ENCODE measurements around the gene STIL.
"Not testable (repeated sequence)": the region's sequence is repeated elsewhere in the genome, so short reads cannot be mapped to it uniquely, and the experiment has no call there.

The STIL gene

GRCh38 chr1:47313915-47314664 is at the start of gene STIL:
TSS of gene STIL (minus strand) at chr1:47314147. CDS start at chr1:47310319, 3,828 bp downstream.
- DNase-seq (ENCODE audit: low read depth in 2 of 2, low spot score in 1 of 2), result peak; percentile 93 to 94

- no peak for DNase-seq (ENCODE audit: low read depth in 2 of 2, low spot score in 1 of 2)
Observed at GRCh38 chr1:47362828-47363227, 48.9 kb upstream of the STIL start.

DNA sequence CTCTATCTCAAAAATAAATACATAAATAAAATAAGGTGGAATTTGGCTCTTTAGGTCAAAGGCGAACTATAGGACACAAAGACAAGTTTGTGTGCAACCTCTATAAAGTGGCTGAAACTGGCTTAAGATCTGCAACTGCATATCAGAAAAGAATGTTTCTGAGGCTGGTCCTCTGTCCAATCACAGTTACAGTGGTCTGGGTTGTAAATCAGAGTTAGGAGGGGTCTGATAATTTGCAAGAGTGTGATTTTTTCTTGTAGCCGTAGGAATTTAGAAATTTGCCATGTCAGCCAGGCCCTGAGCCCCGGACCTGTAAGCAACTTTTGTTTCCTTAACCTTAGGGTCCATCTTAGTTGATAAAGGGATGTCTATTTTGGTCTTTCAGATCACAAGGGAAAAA is 47.4 kb upstream of the STIL start:
- DNase-seq (ENCODE audit: low read depth in 2 of 2, low spot score in 1 of 2), result no peak

DNA sequence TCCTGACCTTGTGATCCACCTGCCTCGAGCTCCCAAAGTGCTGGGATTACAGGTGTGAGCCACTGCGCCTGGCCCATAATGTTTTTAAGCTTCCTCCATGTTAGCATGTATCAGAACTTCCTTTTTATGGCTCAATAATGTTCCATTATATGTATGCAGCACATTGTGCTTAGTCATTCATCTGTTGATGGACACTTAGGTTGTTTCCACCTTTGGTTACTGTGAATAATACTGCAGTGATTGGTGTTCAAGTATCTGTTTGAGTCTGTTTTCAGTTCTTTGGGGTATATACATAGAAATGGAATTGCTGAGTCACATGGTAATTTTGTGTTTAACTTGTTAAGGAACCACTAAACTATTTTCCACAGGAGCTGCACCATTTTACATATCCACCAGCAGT is 37.4 kb upstream of the STIL start:
- DNase-seq (ENCODE audit: low read depth in 2 of 2, low spot score in 1 of 2), result no peak

- DNase-seq (ENCODE audit: low read depth in 2 of 2, low spot score in 1 of 2), result no peak
Observed at GRCh38 chr1:47348246-47348645, 34.3 kb upstream of the STIL start.

DNA sequence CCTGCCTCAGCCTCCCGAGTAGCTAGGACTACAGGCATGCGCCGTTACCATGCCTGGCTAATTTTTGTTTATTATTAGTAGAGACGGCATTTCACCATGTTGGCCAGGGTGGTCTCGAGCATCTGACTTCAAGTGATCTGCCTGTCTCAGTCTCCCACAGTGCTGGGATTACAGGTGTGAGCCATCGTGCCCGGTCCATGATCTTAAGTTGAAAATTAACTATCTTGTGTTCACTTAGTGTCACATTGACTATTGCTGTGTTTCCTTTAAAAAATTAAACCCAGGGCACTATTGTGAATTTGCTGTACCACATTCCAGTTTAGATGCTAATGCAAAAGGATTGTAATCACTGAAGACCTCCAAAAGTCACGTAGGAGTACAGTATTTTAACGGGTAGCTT is 33.8 kb upstream of the STIL start:
- no peak for DNase-seq (ENCODE audit: low read depth in 2 of 2, low spot score in 1 of 2)

DNA sequence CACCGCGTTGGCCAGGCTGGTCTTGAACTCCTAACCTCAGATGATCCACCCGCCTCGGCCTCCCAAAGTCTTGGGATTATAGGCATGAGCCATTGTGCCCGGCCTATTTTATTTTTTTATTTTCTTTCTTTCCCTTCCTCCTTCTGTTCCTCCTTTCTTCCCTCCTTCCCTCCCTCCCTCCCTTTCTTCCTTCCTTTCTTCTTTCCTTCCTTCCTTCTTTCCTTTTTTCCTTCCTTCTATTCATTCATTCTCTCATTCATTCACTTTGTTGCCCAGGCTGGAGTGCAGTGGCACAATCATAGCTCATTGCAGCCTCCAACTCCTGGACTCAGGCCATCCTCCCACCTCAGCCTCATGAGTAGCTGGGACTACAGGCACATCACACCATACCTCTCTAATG is 33.0 kb upstream of the STIL start:
- DNase-seq (ENCODE audit: low read depth in 2 of 2, low spot score in 1 of 2), result not testable (repeated sequence)

DNA sequence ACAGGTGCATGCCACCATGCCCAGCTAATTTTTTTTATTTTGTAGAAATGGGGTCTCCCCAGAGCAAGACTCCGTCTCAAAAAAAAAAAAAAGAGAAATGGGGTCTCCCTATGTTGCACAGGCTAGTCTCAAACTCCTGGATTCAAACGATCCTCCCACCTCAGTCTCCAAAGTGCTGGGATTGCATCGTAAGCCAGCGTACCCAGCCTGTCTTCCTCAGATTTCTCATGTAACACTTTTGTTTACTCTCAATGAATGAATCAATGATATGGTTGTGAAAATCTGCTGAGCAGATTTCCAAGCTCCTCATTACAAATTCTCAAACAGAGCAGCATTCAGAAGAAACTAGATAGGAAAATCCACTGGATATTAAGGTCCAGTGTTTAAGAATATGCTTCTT is 26.3 kb upstream of the STIL start:
- no peak for DNase-seq (ENCODE audit: low read depth in 2 of 2, low spot score in 1 of 2)

- DNase-seq (ENCODE audit: low read depth in 2 of 2, low spot score in 1 of 2), result no peak
Observed at GRCh38 chr1:47338249-47339077, 24.5 kb upstream of the STIL start.

- no peak for DNase-seq (ENCODE audit: low read depth in 2 of 2, low spot score in 1 of 2)
Observed at GRCh38 chr1:47337350-47337749, 23.4 kb upstream of the STIL start.

DNA sequence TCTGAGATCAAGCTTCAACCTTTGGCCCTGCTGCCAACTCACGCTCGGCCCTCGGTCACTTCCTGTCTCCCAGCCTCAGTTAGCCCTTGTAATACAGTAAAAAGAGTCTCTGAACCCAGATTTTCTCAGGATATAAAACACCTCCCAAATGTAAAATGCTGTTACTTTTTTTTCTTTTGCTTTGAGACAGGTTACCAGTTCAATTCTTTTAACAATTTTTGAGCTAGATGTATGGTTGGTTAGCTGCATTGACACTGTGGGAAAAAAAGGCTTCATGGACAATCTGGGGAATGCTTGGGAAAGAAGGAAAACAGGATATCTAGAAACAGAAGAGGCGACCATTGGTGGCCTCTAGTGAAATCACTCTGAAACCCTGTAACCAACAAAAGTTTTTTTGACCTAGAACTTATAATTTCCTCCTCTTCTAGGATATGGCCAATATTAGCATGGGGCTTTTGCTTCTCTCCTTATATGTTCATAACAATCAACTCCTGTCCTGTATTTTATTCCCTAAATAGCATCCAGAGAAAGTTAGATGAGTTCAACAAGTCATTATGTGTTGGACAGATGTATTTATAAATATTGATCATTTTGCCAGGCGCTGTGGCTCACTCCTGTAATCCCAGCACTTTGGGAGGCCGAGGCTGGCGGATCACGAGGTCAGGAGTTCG is 21.0 kb upstream of the STIL start:
- DNase-seq (ENCODE audit: low read depth in 2 of 2, low spot score in 1 of 2), result no peak

GRCh38 chr1:47333922-47334764 is 20.2 kb upstream of the STIL start:
- peak; percentile 35 to 44 for DNase-seq (ENCODE audit: low read depth in 2 of 2, low spot score in 1 of 2)

DNA sequence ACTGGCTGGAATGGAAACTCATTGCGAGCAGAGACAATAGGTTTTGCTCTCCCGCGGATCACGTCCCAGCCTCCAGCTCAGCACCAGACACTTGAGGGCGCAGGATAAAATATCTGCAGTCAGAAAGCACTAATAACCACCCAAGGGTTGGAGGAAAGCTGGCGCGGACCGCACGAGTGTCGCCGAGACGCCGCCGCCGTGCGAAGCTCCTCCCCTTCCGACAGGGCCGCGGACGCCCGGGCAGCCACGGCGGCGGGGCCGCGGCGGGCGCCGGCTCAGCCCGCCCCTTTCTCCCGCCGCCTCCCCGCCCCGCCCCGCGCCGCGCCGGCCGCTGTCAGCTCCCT is 19.6 kb upstream of the STIL start, which contains the start of gene CMPK1:
Gene CMPK1 (plus strand): TSS at position 213 of the 344 bp plus-strand sequence. CDS start 156 bp downstream, outside the sequence.
- peak; percentile 35 to 50 for DNase-seq (ENCODE audit: low read depth in 2 of 2, low spot score in 1 of 2)

- DNase-seq (ENCODE audit: low read depth in 2 of 2, low spot score in 1 of 2), result no peak
Observed at GRCh38 chr1:47332779-47333577, 19.0 kb upstream of the STIL start.

DNA sequence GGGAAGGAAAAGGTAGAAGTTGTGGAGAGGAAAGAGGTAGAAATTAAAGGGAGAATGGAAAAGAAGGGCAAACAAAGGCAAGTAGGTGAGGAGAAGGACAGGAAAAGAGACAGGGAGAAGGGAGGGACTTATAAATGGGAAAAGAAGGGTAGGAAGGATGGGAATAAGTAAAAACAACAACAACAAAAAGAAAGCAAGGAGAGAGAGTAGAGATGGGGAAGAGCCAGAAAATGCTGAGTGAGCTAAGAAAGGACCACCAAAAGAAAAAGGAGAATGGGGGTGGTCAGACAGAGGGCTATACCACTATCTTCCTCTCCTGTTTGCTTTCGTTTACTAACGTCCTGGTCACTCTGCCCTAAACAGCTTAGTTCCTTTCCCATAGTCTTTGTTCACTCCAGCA is 17.9 kb upstream of the STIL start:
- DNase-seq (ENCODE audit: low read depth in 2 of 2, low spot score in 1 of 2), result no peak

DNA sequence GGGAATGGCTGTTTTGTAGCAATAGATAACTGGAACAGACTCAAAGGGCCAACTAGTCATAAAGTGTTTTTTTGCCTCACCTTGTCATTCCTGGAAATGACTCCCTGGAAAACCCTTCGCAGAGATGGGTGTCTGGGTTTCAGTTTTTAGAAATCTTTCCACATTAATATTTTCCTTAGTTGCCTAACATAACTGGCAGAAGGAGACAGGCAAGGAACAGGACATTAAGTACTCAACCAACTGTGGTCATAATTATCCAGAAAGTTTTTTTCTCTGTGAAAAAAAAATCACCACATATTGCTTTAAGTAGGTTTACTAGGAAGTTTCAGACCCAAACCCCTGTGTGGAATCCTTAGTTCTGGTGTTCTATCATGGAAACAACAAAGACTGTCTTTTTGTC is 16.3 kb upstream of the STIL start:
- DNase-seq (ENCODE audit: low read depth in 2 of 2, low spot score in 1 of 2), result no peak

- no peak for DNase-seq (ENCODE audit: low read depth in 2 of 2, low spot score in 1 of 2)
Observed at GRCh38 chr1:47328992-47329391, 15.0 kb upstream of the STIL start.

DNA sequence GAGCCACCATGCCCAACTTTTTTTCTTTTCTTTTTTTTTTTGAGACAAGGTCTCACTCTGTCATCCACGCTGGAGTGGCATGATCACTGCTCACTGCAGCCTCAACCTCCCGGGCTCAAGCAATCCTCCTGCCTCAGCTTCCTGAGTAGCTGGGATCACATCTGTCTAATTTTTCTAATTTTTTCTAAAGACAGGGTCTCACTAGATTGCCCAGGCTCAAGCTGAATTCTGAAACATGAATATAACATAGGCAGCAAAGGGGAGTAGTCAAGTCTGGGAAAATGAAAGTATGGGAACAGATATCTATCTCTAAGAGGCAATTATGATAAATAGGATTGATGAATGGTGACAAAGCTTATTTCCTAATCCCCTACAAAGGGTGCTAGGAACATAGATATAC is 12.3 kb upstream of the STIL start:
- no peak for DNase-seq (ENCODE audit: low read depth in 2 of 2, low spot score in 1 of 2)

DNA sequence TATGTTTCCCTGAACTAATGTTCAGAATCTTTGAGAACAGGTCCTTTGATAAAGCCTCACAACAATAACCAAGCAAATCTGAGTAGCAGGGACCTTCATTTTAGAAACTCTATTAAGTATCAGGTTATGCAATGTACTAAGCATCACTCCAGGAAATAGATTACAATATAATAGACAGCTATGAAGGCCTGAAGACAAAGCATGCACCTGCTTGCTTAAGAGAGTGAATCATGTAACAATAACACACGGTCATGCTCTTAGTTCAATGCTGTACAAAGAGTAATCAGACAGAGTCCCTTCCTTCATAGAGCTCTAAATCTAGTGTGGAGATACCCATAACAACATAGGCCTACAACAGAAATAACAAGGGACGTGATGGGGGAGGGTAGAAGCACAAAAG is 11.6 kb upstream of the STIL start:
- no peak for DNase-seq (ENCODE audit: low read depth in 2 of 2, low spot score in 1 of 2)

- DNase-seq (ENCODE audit: low read depth in 2 of 2, low spot score in 1 of 2), result no peak
Observed at GRCh38 chr1:47324682-47325081, 10.7 kb upstream of the STIL start.
